ENCODE data around the gene UQCC2. TPM values are rescaled to one million over a fixed set of nuclear protein-coding genes. Genes with fewer than 3 reads are reported as not detected.

Gene UQCC2
- total RNA-seq, 6 experiments from 2014 or later: 109 to 167 (median 140) TPM

DNA sequence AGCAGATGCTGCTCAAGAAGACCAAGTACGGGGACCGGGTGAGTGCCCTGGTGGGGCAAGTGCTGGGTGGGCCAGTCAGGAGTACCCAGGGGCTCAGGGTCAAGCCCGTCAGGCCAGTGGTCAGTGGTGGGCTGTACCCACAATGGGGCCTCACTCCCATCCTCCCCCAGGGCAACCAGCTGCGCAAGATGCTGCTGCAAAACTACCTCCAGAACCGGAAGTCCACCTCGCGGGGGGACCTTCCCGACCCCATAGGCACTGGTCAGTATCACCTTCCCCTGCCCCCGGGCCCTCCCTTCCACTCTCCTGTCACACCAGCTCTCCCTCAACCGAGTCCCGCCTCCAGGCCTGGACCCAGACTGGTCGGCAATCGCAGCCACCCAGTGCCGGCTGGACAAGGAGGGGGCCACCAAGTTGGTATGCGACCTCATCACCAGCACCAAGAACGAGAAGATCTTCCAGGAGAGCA lies 27.0 kb downstream of the UQCC2 start:
- no peaks in the 10 kb centered on the region; the same call in none of the 2 replicates for H3K27me3 Mint-ChIP-seq (ENCODE audit: insufficient read depth)
- peaks cover 21% of the 10 kb centered on the region for H3K36me3 Mint-ChIP-seq (ENCODE audit: low read depth)
- H3K4me1 Mint-ChIP-seq (ENCODE audit: low read depth): peaks cover 4% of the 10 kb centered on the region; the same call in 1 of the 2 replicates
- DNase-seq: no peak
- no peaks in the 10 kb centered on the region for H3K9me3 Mint-ChIP-seq
- H3K27ac Mint-ChIP-seq: no peak overlapping the region
- no peak overlapping the region for H3K4me3 Mint-ChIP-seq
- TF ChIP-seq CTCF (IDR thresholded peaks at IDR 0.05): no peak

DNA sequence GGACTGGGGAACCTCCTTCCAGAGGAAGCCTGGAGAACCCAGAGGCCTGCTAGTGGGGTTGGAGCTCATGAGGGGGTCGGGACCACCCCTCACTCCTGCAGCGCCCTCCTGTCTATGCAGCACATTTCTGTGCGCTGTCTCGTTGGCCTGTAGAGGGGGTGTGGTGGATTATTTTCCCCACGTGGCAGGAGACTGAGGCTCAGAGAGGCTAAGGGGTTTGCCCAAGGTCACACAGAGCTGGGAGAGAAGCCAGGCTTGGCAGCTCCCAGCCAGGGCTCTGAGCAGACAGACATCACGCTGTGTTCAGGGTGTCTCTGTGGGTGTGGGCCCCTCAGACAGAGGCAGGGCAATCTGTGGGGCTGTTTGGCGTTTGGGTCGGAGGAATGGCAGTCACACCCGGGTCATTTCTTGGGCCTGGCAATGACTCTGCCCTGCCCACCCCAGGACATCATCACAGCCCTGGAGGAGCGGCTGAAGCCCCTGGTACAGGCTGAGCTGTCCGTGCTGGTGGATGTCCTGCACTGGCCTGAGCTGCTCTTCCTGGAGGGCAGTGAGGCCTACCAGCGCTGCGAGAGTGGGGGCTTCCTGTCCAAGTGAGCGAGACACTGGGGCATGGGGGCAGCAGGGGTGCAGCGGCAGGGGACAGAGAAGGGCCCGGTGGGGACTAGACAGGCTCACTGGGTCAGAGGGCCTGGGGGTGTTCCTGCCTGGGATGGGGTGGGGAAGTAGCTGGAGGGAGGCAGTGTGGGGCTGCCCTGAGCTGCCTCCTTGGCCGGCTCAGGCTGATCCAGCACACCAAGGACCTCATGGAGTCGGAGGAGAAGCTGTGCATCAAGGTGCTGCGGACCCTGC lies 27.7 kb downstream of the UQCC2 start:
- no peaks in the 10 kb centered on the region for H3K4me1 Mint-ChIP-seq (ENCODE audit: low read depth)
- no peaks in the 10 kb centered on the region for H3K9me3 Mint-ChIP-seq
- no peaks in the 10 kb centered on the region; the same call in none of the 2 replicates for H3K27me3 Mint-ChIP-seq (ENCODE audit: insufficient read depth)
- no peak overlapping the region for H3K4me3 Mint-ChIP-seq
- peaks cover 16% of the 10 kb centered on the region for H3K36me3 Mint-ChIP-seq (ENCODE audit: low read depth)
- no peak for TF ChIP-seq CTCF (IDR thresholded peaks at IDR 0.05)
- H3K27ac Mint-ChIP-seq: no peak overlapping the region
- no peak for DNase-seq

GRCh38 chr6:33683051-33683571 lies 28.4 kb downstream of the UQCC2 start:
- no peaks in the 10 kb centered on the region for H3K9me3 Mint-ChIP-seq
- no peak for DNase-seq
- H3K4me1 Mint-ChIP-seq (ENCODE audit: low read depth): peaks cover 1% of the 10 kb centered on the region
- TF ChIP-seq CTCF (IDR thresholded peaks at IDR 0.05): no peak
- H3K36me3 Mint-ChIP-seq (ENCODE audit: low read depth): peaks cover 16% of the 10 kb centered on the region
- H3K4me3 Mint-ChIP-seq: no peak overlapping the region
- H3K27ac Mint-ChIP-seq: no peak overlapping the region
- no peaks in the 10 kb centered on the region; the same call in none of the 2 replicates for H3K27me3 Mint-ChIP-seq (ENCODE audit: insufficient read depth)

- H3K27me3 Mint-ChIP-seq (ENCODE audit: insufficient read depth): no peaks in the 10 kb centered on the region; the same call in none of the 2 replicates
- H3K4me3 Mint-ChIP-seq: no peak overlapping the region
- TF ChIP-seq CTCF (IDR thresholded peaks at IDR 0.05): no peak
- DNase-seq: no peak
- H3K27ac Mint-ChIP-seq: no peak overlapping the region
- no peaks in the 10 kb centered on the region for H3K9me3 Mint-ChIP-seq
- H3K36me3 Mint-ChIP-seq (ENCODE audit: low read depth): peaks cover 23% of the 10 kb centered on the region
- H3K4me1 Mint-ChIP-seq (ENCODE audit: low read depth): peaks cover 9% of the 10 kb centered on the region
These were observed 29.2 kb downstream of the UQCC2 start for GRCh38 chr6:33682341-33682740.

GRCh38 chr6:33679761-33680160 lies 31.7 kb downstream of the UQCC2 start:
- H3K9me3 Mint-ChIP-seq: no peaks in the 10 kb centered on the region
- peaks cover 16% of the 10 kb centered on the region for H3K36me3 Mint-ChIP-seq (ENCODE audit: low read depth)
- no peak for TF ChIP-seq CTCF (IDR thresholded peaks at IDR 0.05)
- no peak overlapping the region for H3K27ac Mint-ChIP-seq
- no peak overlapping the region for H3K4me3 Mint-ChIP-seq
- peaks cover 35% of the 10 kb centered on the region for H3K4me1 Mint-ChIP-seq (ENCODE audit: low read depth)
- no peak for DNase-seq
- peaks cover 2% of the 10 kb centered on the region; the same call in 1 of the 2 replicates for H3K27me3 Mint-ChIP-seq (ENCODE audit: insufficient read depth)
